ENCODE results near the gene FHIT.
A peak's percentile ranks its signal among the peaks of the same experiment; 100 is the strongest.

FHIT gene

GRCh38 chr3:59876533-59877062 lies 1374.7 kb downstream of the FHIT start:
- no peak overlapping the region for H3K4me3 ChIP-seq (ENCODE audit: low read depth, low read length)
- TF ChIP-seq CTCF (IDR thresholded peaks at IDR 0.05; ENCODE audit: low read depth, low read length, missing control alignments): no peak
- no peak for DNase-seq
- in situ Hi-C loops (cut with HindIII; ENCODE audit: low pct_ligation_motif_present, low sequenced_read_pairs): no loop called here
- H3K36me3 ChIP-seq (replicated peaks): no peaks in the 10 kb centered on the region
- no peaks in the 10 kb centered on the region for H3K27me3 ChIP-seq (replicated peaks)
- no peak overlapping the region for H3K27ac ChIP-seq

GRCh38 chr3:59873576-59874230 lies 1377.5 kb downstream of the FHIT start:
- H3K27ac ChIP-seq: no peak overlapping the region

GRCh38 chr3:59872128-59872527 lies 1379.1 kb downstream of the FHIT start:
- Histone ChIP-seq H3K4me3 (ENCODE audit: low read depth, low read length) (no peak overlapping the region), H3K36me3 (replicated peaks) (no peaks in the 10 kb centered on the region), H3K27me3 (replicated peaks) (no peaks in the 10 kb centered on the region), H3K27ac (no peak overlapping the region)
- no peak for DNase-seq
- in situ Hi-C loops (cut with HindIII; ENCODE audit: low pct_ligation_motif_present, low sequenced_read_pairs): no loop called here
- no peak for TF ChIP-seq CTCF (IDR thresholded peaks at IDR 0.05; ENCODE audit: low read depth, low read length, missing control alignments)

More at GRCh38 chr3:59873576-59874230, 1377.5 kb downstream of the FHIT start:
- Histone ChIP-seq H3K27me3 (replicated peaks) (no peaks in the 10 kb centered on the region), H3K4me3 (ENCODE audit: low read depth, low read length) (no peak overlapping the region), H3K36me3 (replicated peaks) (no peaks in the 10 kb centered on the region)
- no peak for DNase-seq
- TF ChIP-seq CTCF (IDR thresholded peaks at IDR 0.05; ENCODE audit: low read depth, low read length, missing control alignments): no peak
- in situ Hi-C loops (cut with HindIII; ENCODE audit: low pct_ligation_motif_present, low sequenced_read_pairs): no loop called here

- no peaks in the 10 kb centered on the region for H3K36me3 ChIP-seq (replicated peaks)
- TF ChIP-seq CTCF (IDR thresholded peaks at IDR 0.05; ENCODE audit: low read depth, low read length, missing control alignments): no peak
- in situ Hi-C loops (cut with HindIII; ENCODE audit: low pct_ligation_motif_present, low sequenced_read_pairs): no loop called here
- H3K27me3 ChIP-seq (replicated peaks): no peaks in the 10 kb centered on the region
- no peak overlapping the region for H3K27ac ChIP-seq
- no peak for DNase-seq
- H3K4me3 ChIP-seq (ENCODE audit: low read depth, low read length): no peak overlapping the region
These were observed 1383.9 kb downstream of the FHIT start for GRCh38 chr3:59867185-59868002.

- no peak for TF ChIP-seq CTCF (IDR thresholded peaks at IDR 0.05; ENCODE audit: low read depth, low read length, missing control alignments)
- Histone ChIP-seq H3K36me3 (replicated peaks) (no peaks in the 10 kb centered on the region), H3K27me3 (replicated peaks) (no peaks in the 10 kb centered on the region), H3K27ac (no peak overlapping the region), H3K4me3 (ENCODE audit: low read depth, low read length) (no peak overlapping the region)
- peak; percentile 13 for DNase-seq
- in situ Hi-C loops (cut with HindIII; ENCODE audit: low pct_ligation_motif_present, low sequenced_read_pairs): no loop called here
These were observed 1385.2 kb downstream of the FHIT start for GRCh38 chr3:59866076-59866475.
